AG09319 (cell line): ENCODE data around the gene DIPK1B.

ENCODE experiments used
- DNase-seq: peaks from one replicate; pipeline ENCODE4 v3.0.0-alpha.2; 2010; ENCODE audit warnings: low read depth; ENCODE audit errors: extremely low read depth
- CTCF ChIP-seq: IDR thresholded peaks from 2 replicates; pipeline ENCODE4 v1.5.1; 2011; ENCODE audit warnings: low read depth, mild to moderate bottlenecking, inconsistent platforms, low read length, moderate library complexity

Gene DIPK1B

GRCh38 chr9:136684799-136685198 lies 27.6 kb upstream of the DIPK1B start:
- DNase-seq = no peak
- TF ChIP-seq CTCF = no peak

GRCh38 chr9:136685216-136685615 lies 27.2 kb upstream of the DIPK1B start:
- no peak for DNase-seq

GRCh38 chr9:136685790-136686533 lies 26.4 kb upstream of the DIPK1B start:
- TF ChIP-seq CTCF = no peak
- DNase-seq = no peak

More at GRCh38 chr9:136685216-136685615, 27.2 kb upstream of the DIPK1B start:
- TF ChIP-seq CTCF = no peak

GRCh38 chr9:136686534-136686793 lies 25.9 kb upstream of the DIPK1B start:
- DNase-seq = no peak
- TF ChIP-seq CTCF = no peak

- DNase-seq = no peak
- no peak for TF ChIP-seq CTCF
These were observed 25.3 kb upstream of the DIPK1B start, which contains the start of gene AGPAT2 for GRCh38 chr9:136686794-136687711. AGPAT2 (minus strand) TSS chr9:136687457; CDS start chr9:136687357, 100 bp downstream.

- no peak for DNase-seq
- no peak for TF ChIP-seq CTCF
These were observed 24.6 kb upstream of the DIPK1B start for GRCh38 chr9:136687721-136688223.
